ENCODE measurements around the gene KCNJ3. TPM values are rescaled to one million over a fixed set of nuclear protein-coding genes. Genes with fewer than 3 reads are reported as not detected.
A peak's percentile ranks its signal among the peaks of the same experiment; 100 is the strongest.

KCNJ3 gene
- total and polyA plus RNA-seq, 11 donors, result 0.07 to 6.2 (median 0.40) TPM

DNA sequence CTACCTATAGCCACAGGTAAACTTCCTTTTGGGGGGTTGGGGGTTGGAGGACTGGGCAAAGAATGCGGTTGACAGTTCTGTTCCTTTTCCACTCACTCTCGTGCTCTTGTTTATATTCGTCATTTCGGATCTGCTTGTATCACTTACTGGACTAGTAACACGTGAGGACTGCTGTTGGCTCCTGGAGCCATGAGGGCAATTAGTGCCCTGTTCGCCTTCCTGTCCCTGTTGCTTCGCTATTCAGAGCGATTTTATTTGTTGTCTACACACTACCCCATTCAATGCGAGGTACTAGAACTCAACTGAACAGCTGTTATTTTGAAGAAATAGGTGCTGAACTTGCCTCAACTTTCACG is 1.1 kb downstream of the KCNJ3 start:
- H3K27ac ChIP-seq, result no peak overlapping the region
- intact Hi-C loops (cut with DNase I), result no loop called here
- ATAC-seq, result peak in 1 of 4 donors; percentile 30

DNA sequence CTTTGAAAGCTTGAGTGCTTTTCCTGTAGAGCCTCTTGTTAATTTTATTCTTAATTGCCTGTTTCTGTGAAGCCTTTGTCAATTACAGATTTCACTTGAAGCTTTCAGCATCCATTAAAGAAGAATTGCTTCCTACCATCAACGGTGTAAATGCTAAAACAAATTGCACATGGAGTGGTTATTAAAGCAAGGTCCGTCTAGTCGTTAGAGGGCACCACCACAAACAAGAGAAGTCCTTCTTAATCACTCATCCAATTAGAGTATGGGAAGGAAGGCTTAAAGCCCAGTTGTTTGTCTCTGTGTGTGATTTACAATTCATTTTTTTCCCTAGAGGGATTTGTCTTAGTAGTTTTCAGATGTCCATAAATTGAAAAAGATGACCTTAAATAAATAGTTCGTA is 1.6 kb downstream of the KCNJ3 start:
- Histone ChIP-seq H3K9me3 (no peaks in the 10 kb centered on the region), H3K36me3 (no peaks in the 10 kb centered on the region), H3K4me3 (no peak overlapping the region), H3K27me3 (peaks cover 4 to 40% (median 29%) of the 10 kb centered on the region in 9 donors), H3K4me1 (peaks cover 0 to 19% (median 2%) of the 10 kb centered on the region in 12 donors), H3K27ac (no peak overlapping the region)
- TF ChIP-seq POLR2A (IDR thresholded peaks at IDR 0.05), result no peak
- TF ChIP-seq, protein P1, sequence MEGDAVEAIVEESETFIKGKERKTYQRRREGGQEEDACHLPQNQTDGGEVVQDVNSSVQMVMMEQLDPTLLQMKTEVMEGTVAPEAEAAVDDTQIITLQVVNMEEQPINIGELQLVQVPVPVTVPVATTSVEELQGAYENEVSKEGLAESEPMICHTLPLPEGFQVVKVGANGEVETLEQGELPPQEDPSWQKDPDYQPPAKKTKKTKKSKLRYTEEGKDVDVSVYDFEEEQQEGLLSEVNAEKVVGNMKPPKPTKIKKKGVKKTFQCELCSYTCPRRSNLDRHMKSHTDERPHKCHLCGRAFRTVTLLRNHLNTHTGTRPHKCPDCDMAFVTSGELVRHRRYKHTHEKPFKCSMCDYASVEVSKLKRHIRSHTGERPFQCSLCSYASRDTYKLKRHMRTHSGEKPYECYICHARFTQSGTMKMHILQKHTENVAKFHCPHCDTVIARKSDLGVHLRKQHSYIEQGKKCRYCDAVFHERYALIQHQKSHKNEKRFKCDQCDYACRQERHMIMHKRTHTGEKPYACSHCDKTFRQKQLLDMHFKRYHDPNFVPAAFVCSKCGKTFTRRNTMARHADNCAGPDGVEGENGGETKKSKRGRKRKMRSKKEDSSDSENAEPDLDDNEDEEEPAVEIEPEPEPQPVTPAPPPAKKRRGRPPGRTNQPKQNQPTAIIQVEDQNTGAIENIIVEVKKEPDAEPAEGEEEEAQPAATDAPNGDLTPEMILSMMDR (IDR thresholded peaks at IDR 0.05), result no peak
- intact Hi-C loops (cut with DNase I), result no loop called here
- no peak for DNase-seq
- 52 to 58% (median 56%) methylated on average over 4 of the region's 4 CpGs for WGBS, 4 donors
- ATAC-seq, result no peak

More for the DNA sequence above, 1.1 kb downstream of the KCNJ3 start:
- DNase-seq, result no peak
- peaks cover 0 to 19% (median 2%) of the 10 kb centered on the region in 12 donors for H3K4me1 ChIP-seq
- H3K27me3 ChIP-seq, result peaks cover 4 to 40% (median 29%) of the 10 kb centered on the region in 9 donors
- TF ChIP-seq, protein P1 (IDR thresholded peaks at IDR 0.05), result no peak
- TF ChIP-seq POLR2A (IDR thresholded peaks at IDR 0.05), result no peak
- no peaks in the 10 kb centered on the region for H3K9me3 ChIP-seq
- WGBS, 4 donors, result 37 to 56% (median 43%) methylated on average over 10 of the region's 10 CpGs
- peak overlapping the region in 5 of 12 donors; percentile 11 to 58 (median 47) for H3K4me3 ChIP-seq
- H3K36me3 ChIP-seq, result no peaks in the 10 kb centered on the region

GRCh38 chr2:154704991-154705390 is 6.5 kb downstream of the KCNJ3 start:
- Histone ChIP-seq H3K36me3 (no peaks in the 10 kb centered on the region), H3K9me3 (no peaks in the 10 kb centered on the region), H3K27me3 (peaks cover 0 to 3% (median 0%) of the 10 kb centered on the region in 9 donors), H3K4me3 (no peak overlapping the region), H3K27ac (no peak overlapping the region), H3K4me1 (no peaks in the 10 kb centered on the region)
- intact Hi-C loops (cut with DNase I), result loop anchor here in 1 of 10 donors (5.0 kb wide), 1 partner anchor 597 kb away; no protein-coding TSS in a partner anchor
- no peak for DNase-seq
- 62 to 66% (median 65%) methylated on average over 4 of the region's 4 CpGs for WGBS, 4 donors
- TF ChIP-seq POLR2A (IDR thresholded peaks at IDR 0.05), result no peak
- TF ChIP-seq, protein P1 (IDR thresholded peaks at IDR 0.05), result no peak
- no peak for ATAC-seq

DNA sequence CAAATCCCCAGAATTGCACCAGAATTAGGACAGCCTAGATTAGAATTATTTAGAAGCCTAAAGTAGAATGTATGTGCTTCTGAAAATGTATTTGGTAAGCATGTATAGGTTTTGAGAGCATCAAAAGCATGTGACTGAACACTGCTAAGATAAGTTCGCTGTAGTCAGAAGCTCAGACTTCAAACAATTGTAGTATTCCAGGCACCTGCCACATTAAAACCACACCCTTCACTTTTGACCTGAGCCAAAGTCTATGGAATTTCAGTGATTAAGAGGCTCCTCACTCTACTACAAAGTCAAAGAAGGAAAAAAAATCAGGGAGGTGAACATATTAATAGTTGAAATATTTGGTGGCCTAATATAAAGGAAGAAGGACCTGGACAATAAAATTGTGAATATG is 8.2 kb downstream of the KCNJ3 start:
- no peak for ATAC-seq
- WGBS, 4 donors, result 32 to 68% (median 63%) methylated on average over 1 of the region's 1 CpG

More for the DNA sequence above, 8.2 kb downstream of the KCNJ3 start:
- Histone ChIP-seq H3K27ac (no peak overlapping the region), H3K36me3 (no peaks in the 10 kb centered on the region), H3K4me3 (no peak overlapping the region), H3K4me1 (no peaks in the 10 kb centered on the region), H3K9me3 (no peaks in the 10 kb centered on the region), H3K27me3 (no peaks in the 10 kb centered on the region)
- TF ChIP-seq, protein P1 (IDR thresholded peaks at IDR 0.05), result no peak
- intact Hi-C loops (cut with DNase I), result loop anchor here in 1 of 10 donors (5.0 kb wide), 1 partner anchor 596 kb away; no protein-coding TSS in a partner anchor
- DNase-seq, result no peak
